ENCODE data around the gene NDUFAF5.

The NDUFAF5 gene

DNA sequence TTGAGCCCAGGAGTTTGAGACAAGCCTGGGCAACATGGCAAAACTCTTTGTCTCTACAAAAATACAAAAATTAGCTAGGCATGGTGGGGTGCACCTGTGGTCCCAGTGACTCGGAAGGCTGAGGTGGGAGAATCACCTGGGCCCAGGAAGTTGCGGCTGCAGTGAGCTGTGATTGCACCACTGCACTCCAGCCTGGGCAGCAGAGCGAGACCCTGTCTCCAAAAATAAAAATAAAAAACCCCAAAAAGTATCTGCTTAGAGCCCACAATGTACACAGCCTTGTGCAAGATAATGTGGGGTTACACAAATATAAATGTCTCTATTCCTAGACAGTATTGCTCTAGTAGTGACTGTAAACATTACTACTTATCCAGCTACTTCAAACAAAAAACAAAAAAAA lies 6.0 kb upstream of the NDUFAF5 start:
- no peak for DNase-seq

DNA sequence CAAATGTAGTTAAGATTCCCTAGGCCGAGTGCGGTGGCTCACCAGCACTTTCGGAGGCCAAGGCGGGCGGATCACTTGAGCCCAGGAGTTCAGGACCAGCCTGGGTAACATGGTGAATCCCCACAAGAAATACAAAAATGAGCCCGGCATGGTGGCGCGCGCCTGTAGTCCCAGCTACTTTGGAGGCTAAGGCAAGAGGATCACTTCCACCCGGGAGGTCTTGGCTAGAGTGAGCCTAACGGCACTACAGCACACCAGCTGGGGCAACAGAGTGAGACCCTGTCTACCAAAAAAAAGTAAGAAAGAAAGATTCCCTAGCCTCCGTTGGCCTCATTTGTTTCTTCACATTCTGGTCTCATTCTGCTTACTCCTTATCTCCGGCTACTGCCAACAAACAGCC lies 1.3 kb upstream of the NDUFAF5 start:
- no peak for DNase-seq

DNA sequence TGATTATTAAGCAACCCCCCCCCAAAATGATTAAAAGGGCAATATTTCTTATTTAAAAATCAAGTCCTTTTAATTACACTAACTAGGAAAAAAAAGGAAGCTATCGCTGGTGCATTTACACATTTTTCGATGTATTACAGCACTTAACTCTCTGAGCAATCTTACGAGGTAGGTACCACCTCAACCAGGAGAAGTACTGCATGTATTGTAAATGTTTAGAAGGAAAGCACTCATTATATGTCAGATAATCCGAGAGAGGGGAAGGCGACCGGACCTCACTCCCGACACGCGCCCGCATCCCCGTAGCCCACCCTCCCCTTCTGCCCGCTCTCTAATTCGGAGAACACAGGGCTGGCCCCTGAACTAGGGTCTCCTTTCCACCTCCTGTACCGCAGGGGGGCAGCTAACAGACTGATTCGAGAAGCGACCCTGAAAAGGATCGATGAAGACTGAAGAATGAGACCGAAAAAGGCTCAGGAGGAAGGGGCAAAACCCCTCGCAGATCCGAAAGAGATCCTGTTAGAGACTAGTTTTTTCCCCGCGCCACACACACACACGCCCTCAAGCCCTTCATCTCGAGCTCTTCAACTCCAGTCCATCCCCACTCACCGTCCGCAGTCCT lies 446 bp upstream of the NDUFAF5 start:
- no peak for DNase-seq

DNA sequence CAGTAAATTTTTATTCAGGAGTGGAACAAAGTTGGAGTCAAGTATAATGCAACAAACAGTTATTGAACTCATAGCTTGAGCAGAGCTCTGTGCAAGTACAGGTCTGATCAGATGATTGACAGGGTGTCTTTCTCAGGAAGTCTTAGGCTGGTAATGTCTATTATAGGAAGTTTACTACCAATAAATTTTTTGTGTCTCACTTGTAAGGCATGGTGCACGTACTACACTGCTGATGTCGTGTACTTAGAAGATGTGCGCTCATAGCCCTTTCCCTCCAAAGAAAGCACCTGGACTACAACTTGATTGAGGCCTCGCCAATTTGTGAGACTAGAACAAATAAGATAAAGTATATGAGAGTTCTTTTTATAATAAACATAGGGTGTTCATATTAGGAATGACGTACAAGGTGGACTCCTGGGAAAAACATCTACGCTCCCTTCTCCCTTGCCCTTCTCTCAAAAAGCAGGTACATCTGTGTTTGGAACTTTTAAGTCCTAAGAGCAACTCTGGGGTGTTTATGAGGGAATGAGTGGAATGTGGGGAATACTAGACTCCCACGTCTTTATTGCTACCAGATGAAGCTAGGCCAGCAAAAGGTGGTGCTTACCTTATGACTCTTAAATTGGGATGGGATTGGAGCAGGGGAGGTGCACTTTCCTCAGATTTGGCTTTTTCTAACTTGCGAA lies 1.5 kb downstream of the NDUFAF5 start:
- no peak for DNase-seq

GRCh38 chr20:13788167-13788834 lies 3.5 kb downstream of the NDUFAF5 start:
- no peak for DNase-seq

DNA sequence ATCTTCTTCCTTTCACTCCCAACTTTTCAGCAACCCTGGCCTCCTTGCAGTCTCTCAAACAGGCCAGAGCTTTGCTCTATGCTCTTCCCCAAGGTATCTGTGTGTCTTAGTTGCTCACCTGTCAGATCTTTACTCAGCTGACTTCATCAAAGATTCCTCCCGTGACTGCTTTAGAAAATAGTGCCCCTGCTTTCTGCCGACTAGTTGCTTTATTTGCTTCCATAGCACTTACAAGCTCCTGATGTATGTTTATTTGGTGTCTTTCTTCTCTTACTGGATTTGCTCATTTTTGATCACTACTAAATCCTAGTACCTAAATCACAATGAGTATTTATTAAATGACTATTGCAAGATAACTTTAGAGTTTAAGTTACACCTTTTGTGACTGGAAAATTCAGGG lies 5.9 kb downstream of the NDUFAF5 start:
- no peak for DNase-seq

GRCh38 chr20:13791540-13792459 lies 7.0 kb downstream of the NDUFAF5 start:
- DNase-seq: no peak

- no peak for DNase-seq
Measured at GRCh38 chr20:13793001-13793400, 8.2 kb downstream of the NDUFAF5 start.

DNA sequence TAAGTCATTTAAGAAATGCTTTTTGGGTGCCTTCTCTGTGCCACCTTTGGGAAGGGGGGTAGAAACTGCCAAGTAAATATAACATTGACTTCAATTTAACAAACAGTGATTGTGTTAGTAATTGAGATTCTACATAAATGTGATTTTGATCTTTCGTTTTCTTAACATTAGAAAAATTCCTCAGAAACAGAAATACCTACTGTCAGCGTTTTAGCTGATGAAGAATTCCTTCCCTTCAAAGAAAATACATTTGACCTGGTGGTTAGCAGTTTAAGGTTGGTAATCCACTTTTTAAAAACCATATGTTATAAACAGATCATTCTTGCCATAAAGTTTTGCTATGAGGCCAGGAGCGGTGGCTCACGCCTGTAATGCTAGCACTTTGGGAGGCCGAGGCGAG lies 9.8 kb downstream of the NDUFAF5 start:
- DNase-seq: no peak

- no peak for DNase-seq
Measured at GRCh38 chr20:13799040-13799439, 14.2 kb downstream of the NDUFAF5 start.

DNA sequence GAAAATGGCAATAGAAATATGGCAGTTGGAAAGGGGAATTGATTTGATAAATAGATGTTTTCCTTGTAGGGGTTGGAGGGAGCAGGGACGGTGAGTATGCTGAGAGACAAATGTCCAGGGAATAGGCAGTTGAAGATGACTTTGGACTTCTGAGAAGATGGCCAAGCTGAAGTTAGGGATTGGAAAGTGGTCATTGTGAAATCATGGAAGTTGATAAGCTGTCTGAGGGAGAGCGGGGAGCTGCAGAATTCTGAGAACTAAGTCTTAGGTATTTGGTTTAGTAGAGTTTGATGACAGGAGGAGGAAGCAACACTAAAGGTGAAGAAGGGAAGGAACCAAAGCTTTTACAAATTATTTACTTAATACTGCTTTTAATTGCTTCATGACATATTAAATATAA lies 15.1 kb downstream of the NDUFAF5 start:
- no peak for DNase-seq

GRCh38 chr20:13800728-13801134 lies 15.9 kb downstream of the NDUFAF5 start:
- DNase-seq: no peak

- DNase-seq: no peak
Measured at GRCh38 chr20:13809373-13809772, 24.5 kb downstream of the NDUFAF5 start.

- no peak for DNase-seq
Measured at GRCh38 chr20:13809855-13810254, 25.0 kb downstream of the NDUFAF5 start.

- no peak for DNase-seq
Measured at GRCh38 chr20:13810446-13810845, 25.6 kb downstream of the NDUFAF5 start.

- no peak for DNase-seq
Measured at GRCh38 chr20:13813910-13814309, 29.1 kb downstream of the NDUFAF5 start.

DNA sequence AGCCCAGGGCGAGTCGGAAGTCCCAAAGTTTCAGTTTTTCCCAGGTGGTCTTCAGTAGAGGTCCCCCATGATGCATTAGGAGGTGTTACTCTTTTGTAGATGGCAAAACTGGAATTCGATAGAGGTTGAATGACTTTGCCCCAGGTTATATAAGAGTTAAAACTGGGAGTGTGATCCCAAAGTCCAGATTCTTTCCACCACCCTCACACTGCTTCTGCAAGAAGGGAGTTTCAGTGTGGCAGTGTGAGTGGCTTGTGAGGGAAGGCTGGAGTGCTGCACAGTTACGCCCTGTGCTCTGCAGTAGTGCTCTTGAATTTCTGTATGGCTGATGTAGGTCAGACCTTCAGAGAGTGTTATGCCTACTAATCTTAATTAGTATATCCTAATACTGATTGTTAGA lies 29.8 kb downstream of the NDUFAF5 start:
- DNase-seq: no peak

GRCh38 chr20:13816757-13817156 lies 31.9 kb downstream of the NDUFAF5 start:
- no peak for DNase-seq

DNA sequence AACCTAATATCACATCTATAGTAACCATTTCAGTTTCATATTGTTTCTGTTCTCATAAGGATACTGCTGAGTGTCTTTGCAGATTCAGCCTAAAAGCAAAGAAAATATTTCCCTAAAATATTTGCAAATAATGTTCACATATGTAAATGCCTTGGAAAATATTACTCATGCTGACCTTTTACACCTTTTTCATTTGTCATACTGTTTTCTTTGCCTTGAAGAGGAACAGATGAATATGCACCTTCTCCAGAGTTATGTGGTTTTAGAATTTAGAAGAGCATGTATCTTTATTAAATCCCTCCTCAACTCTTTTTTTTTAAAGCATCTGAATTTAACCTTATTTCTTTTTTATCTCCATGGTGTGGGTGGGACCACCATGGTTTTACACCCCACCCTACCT lies 32.5 kb downstream of the NDUFAF5 start:
- DNase-seq: no peak

DNA sequence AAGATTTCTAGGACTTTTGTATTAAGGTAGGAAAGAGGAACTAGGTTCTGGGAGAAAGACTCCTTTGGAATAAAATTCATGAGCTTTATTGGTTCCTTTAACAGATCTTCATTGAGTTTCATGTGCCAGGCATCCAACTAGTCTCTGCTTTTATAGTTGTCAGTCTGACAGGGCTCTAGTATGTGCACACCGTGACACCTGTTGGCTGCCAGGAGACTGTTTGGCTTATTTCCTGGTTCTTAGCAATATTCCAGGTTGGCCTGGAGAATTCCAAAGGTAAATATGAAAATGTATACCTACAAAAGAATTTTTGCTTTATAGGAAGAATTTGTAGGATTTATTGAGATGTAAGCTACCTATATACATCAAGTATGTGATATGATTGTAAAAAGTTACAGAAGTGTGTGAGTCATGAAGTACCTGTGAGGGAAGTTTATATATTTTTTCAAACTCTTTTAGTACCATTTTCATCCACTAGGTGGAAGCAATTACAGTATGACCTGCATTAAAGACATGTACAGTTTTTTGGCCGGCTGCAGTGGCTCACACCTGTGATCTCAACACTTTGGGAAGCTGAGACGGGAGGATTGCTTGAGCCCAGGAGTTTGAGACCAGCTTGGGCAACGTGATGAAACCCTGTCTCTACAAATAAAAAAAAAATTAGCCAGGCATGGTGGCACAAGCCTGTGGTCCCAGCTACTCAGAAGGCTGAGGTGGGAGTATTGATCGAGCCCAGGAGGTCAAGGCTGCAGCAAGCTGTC lies 35.2 kb downstream of the NDUFAF5 start:
- DNase-seq: no peak

DNA sequence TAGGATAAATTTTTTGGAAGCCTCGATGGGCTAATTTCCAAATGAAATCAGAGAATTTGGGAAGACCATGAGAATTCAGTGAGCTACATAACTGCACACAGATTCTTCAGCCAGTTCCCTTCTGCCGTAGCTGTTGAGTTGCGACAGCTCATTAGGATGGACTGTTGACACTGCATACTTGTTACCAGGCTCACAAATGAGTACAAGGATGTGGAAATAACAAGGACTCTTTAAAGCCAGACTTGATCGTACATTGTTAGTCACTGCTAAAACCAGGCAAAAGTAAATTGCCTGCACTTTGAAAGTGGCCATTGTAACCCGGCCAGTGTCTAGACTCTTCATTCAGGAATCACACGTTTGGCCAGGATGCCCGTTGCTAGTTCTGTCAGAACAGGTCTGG lies 37.0 kb downstream of the NDUFAF5 start:
- DNase-seq: no peak

- no peak for DNase-seq
Measured at GRCh38 chr20:13822459-13822858, 37.6 kb downstream of the NDUFAF5 start.

DNA sequence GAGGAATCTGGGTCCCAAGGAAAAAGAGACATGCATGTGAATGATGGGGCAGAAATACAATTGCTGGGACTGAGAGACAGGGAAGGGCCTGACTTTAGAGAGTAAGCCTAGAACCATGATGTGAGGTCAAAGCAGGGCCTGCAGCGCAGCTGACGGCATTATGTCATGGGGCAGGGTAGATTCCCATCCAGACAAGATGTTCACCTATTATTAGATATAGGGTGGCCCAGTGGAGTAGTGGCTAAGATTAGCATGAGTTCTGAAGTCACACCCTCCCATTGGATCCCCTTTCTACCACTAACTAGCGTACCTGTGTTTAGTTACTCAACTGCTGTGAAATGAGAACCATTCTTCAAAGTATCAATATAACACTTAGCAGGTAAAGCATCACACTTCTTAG lies 39.6 kb downstream of the NDUFAF5 start:
- DNase-seq: no peak

Data from cortex of kidney (tissue), 1 donor.